HepG2 (cell line): Measurements from ENCODE around the gene ADAMTS16. TPM values are rescaled to one million over a fixed set of nuclear protein-coding genes. Genes with fewer than 3 reads are reported as not detected.

Source experiments
- ATAC-seq: fragments of 200-7000 bp; cut with Tn5 transposase; 3 replicates; pipeline ENCODE4 v1.9.1; 2020; ENCODE audit warnings: mild to moderate bottlenecking, moderate library complexity
- BruUV-seq: library from RNA; stranded (reverse); fragments of 400-500 nt; replicated peaks from 2 replicates; lab custom pipeline; 2021; lab: Mats Ljungman, UMichigan
- CTCF ChIA-PET: fragments of 300-600 bp; formaldehyde crosslinking; extraction: SDS; loops from one replicate; lab custom pipeline; 2021; ENCODE audit warnings: low total read pairs, inconsistent platforms, low intra/inter-chr PET ratio; lab: Yijun Ruan, JAX
- POLR2A ChIA-PET: fragments of 350-600 bp; sonication (Branson Sonifier 250); formaldehyde crosslinking; loops from one replicate; lab custom pipeline; 2020; ENCODE audit warnings: antibody characterized with exemption, inconsistent platforms; lab: Yijun Ruan, JAX
- DNase-seq: peaks from one replicate; pipeline ENCODE4 v3.0.0-alpha.2; 2015; ENCODE audit warnings: low spot score
- FAIRE-seq: peaks from 3 replicates; lab custom pipeline; 2011; peaks lifted over from hg19 to GRCh38; lab: Jason Lieb, UNC
- H2AFZ ChIP-seq: one replicate; pipeline ENCODE4 v1.6.1; 2011; ENCODE audit warnings: low read length, inconsistent platforms
- H3K27ac ChIP-seq: fragments of 300-600 bp; 3 replicates; pipeline ENCODE4 v1.8.0; 2011; ENCODE audit warnings: mixed run types, mild to moderate bottlenecking, mixed read lengths, low read length, inconsistent platforms; ENCODE audit not compliant: insufficient read depth; ENCODE audit errors: extremely low read length
- H3K27me3 ChIP-seq, 2 experiments: fragments of 200-600 bp in 1 of 2; 2 replicates in 1 of 2; 3 replicates in 1 of 2; pipeline versions ENCODE4 v1.6.0 to v1.8.0; 2011; ENCODE audit warnings: low read length in 2 of 2, mild to moderate bottlenecking in 2 of 2, moderate library complexity in 2 of 2, inconsistent platforms in 1 of 2; ENCODE audit not compliant: insufficient read depth in 2 of 2, control insufficient read depth in 1 of 2
- H3K36me3 ChIP-seq, 2 experiments: fragments of 200-600 bp in 1 of 2; replicated peaks in 1 of 2; 2 replicates in 1 of 2; 3 replicates in 1 of 2; pipeline versions ENCODE4 v1.5.1 to v1.8.0; 2011; ENCODE audit warnings: low read length in 2 of 2, inconsistent platforms in 1 of 2; ENCODE audit not compliant: insufficient read depth in 2 of 2, control insufficient read depth in 1 of 2
- H3K4me1 ChIP-seq: 2 replicates; pipeline ENCODE4 v1.5.1; 2012; ENCODE audit warnings: low read length, inconsistent platforms; ENCODE audit not compliant: insufficient read depth
- H3K4me2 ChIP-seq: 2 replicates; pipeline ENCODE4 v1.6.0; 2011; ENCODE audit warnings: low read depth, low read length, inconsistent platforms
- H3K4me3 ChIP-seq, 3 experiments: fragments of 200-600 bp in 1 of 3; sonication (generic), shearing (Covaris generic) in 1 of 3; replicated peaks in 1 of 3; 2 replicates each; pipeline ENCODE4 v1.5.1; 2011 to 2016; ENCODE audit warnings: low read length in 3 of 3, inconsistent platforms in 2 of 3, low read depth in 2 of 3, mild to moderate bottlenecking in 2 of 3, control low read depth in 1 of 3, mixed read lengths in 1 of 3; ENCODE audit not compliant: insufficient read depth in 1 of 3
- H3K79me2 ChIP-seq: one replicate; pipeline ENCODE4 v1.6.1; 2011; ENCODE audit warnings: low read length, inconsistent platforms; ENCODE audit not compliant: insufficient read depth
- H3K9ac ChIP-seq: 2 replicates; pipeline ENCODE4 v1.6.0; 2011; ENCODE audit warnings: mild to moderate bottlenecking, low read depth, low read length, inconsistent platforms; ENCODE audit not compliant: insufficient read depth
- H3K9me3 ChIP-seq: 2 replicates; pipeline ENCODE4 v1.5.1; 2012; ENCODE audit warnings: mild to moderate bottlenecking, low read length
- H4K20me1 ChIP-seq: 2 replicates; pipeline ENCODE4 v1.6.0; 2011; ENCODE audit warnings: inconsistent platforms, mild to moderate bottlenecking, low read length, moderate library complexity; ENCODE audit not compliant: insufficient read depth
- BORCS8-MEF2B ChIP-seq: sonication (generic); formaldehyde crosslinking; IDR thresholded peaks from 2 replicates; pipeline ENCODE4 v1.8.0; 2022; ENCODE audit warnings: mild to moderate bottlenecking, missing genetic modification reagents
- DNMT1 ChIP-seq: sonication (generic); formaldehyde crosslinking; IDR thresholded peaks from 2 replicates; pipeline ENCODE4 v1.5.1; 2020; ENCODE audit warnings: mild to moderate bottlenecking, missing genetic modification reagents
- ELF1 ChIP-seq: sonication (generic); formaldehyde crosslinking; IDR thresholded peaks from 2 replicates; pipeline ENCODE4 v1.4.0; 2020; ENCODE audit warnings: missing genetic modification reagents
- HIVEP1 ChIP-seq: sonication (generic); formaldehyde crosslinking; IDR thresholded peaks from 2 replicates; pipeline ENCODE4 v1.4.0; 2020; ENCODE audit warnings: mild to moderate bottlenecking, missing genetic modification reagents
- HMG20B ChIP-seq: conservative IDR thresholded peaks from 2 replicates; pipeline ENCODE4 v1.6.1; 2016; ENCODE audit warnings: missing genetic modification reagents, missing compliant biosample characterization
- KLF13 ChIP-seq: sonication (generic); formaldehyde crosslinking; IDR thresholded peaks from 2 replicates; pipeline ENCODE4 v1.4.0; 2020; ENCODE audit warnings: mild to moderate bottlenecking, missing genetic modification reagents
- MATR3 ChIP-seq: sonication (generic); formaldehyde crosslinking; IDR thresholded peaks from 2 replicates; pipeline ENCODE4 v1.4.0; 2020; ENCODE audit warnings: missing genetic modification reagents
- RAD51 ChIP-seq: fragments of 450-650 bp; IDR thresholded peaks from 2 replicates; pipeline ENCODE4 v1.6.1; 2016; ENCODE audit warnings: borderline replicate concordance
- THYN1 ChIP-seq: sonication (generic); formaldehyde crosslinking; IDR thresholded peaks from 2 replicates; pipeline ENCODE4 v1.8.1; 2023; ENCODE audit warnings: low read depth, mild to moderate bottlenecking, moderate library complexity, missing genetic modification reagents, borderline replicate concordance
- ZNF121 ChIP-seq: sonication (generic); formaldehyde crosslinking; IDR thresholded peaks from 2 replicates; pipeline ENCODE4 v1.5.0; 2020; ENCODE audit warnings: mild to moderate bottlenecking, missing genetic modification reagents
- ZNF235 ChIP-seq: sonication (generic); formaldehyde crosslinking; IDR thresholded peaks from 2 replicates; pipeline ENCODE4 v1.8.1; 2023; ENCODE audit warnings: mild to moderate bottlenecking, missing genetic modification reagents, borderline replicate concordance
- ZNF556 ChIP-seq: sonication (generic); formaldehyde crosslinking; IDR thresholded peaks from 2 replicates; pipeline ENCODE4 v1.4.0; 2020; ENCODE audit warnings: mild to moderate bottlenecking, missing genetic modification reagents, borderline replicate concordance
- ZNF570 ChIP-seq: sonication (generic); formaldehyde crosslinking; IDR thresholded peaks from 2 replicates; pipeline ENCODE4 v1.4.0; 2020; ENCODE audit warnings: mild to moderate bottlenecking, missing genetic modification reagents, borderline replicate concordance
- ZNF746 ChIP-seq: sonication (generic); formaldehyde crosslinking; IDR thresholded peaks from 2 replicates; pipeline ENCODE4 v1.8.0; 2022; ENCODE audit warnings: mild to moderate bottlenecking, missing genetic modification reagents
- WGBS: methylation state at CpG from one replicate; pipeline ENCODE4 v1.1.6; 2017; ENCODE audit warnings: low lambda C conversion rate; 5-methylcytosine and 5-hydroxymethylcytosine counted together
- in situ Hi-C: cut with HindIII; loops from 2 replicates; pipeline ENCODE4 v1.10.0; 2017; ENCODE audit warnings: low pct_unique_long_range_greater_than_20kb; ENCODE audit not compliant: extremely low pct_ligation_motif_present
- intact Hi-C: fragments of 100-400 bp; cut with micrococcal nuclease; formaldehyde crosslinking; loops from one replicate; pipeline ENCODE4 v1.10.0; 2022; ENCODE audit not compliant: unreplicated experiment
- polyA plus RNA-seq, 8 experiments: library from polyadenylated mRNA; depleted of rRNA in 3 of 8; stranded (reverse) in 7 of 8; unstranded in 1 of 8; fragments of >200 nt; fragmentation: Illumina TruSeq in 4 of 8; extraction: Trizol in 4 of 8; gene quantifications; 2 replicates each; pipeline versions ENCODE4 v1.2.1 to v1.2.3, GENCODE V29; 2011 to 2016; ENCODE audit warnings: low read depth in 4 of 8, missing spikeins in 1 of 8, mixed read lengths in 1 of 8; ENCODE audit not compliant: insufficient read depth in 1 of 8
- total RNA-seq, 5 experiments: library from RNA; depleted of rRNA; stranded (reverse); fragments of >200 nt; fragmentation: Illumina TruSeq; extraction: Trizol; gene quantifications; 2 replicates each; pipeline ENCODE4 v1.2.3, GENCODE V29; 2016; ENCODE audit warnings: low read depth in 1 of 5
- TF ChIP-seq, protein P1 (sequence below): sonication (generic); formaldehyde crosslinking; IDR thresholded peaks from 2 replicates; pipeline ENCODE4 v1.4.0; 2020; ENCODE audit warnings: low read depth, mild to moderate bottlenecking, missing genetic modification reagents
- TF ChIP-seq, protein P2 (sequence below): sonication (generic); formaldehyde crosslinking; IDR thresholded peaks from 2 replicates; pipeline ENCODE4 v1.4.0; 2020; ENCODE audit warnings: missing genetic modification reagents
- TF ChIP-seq, protein P3 (sequence below): sonication (generic); formaldehyde crosslinking; IDR thresholded peaks from 2 replicates; pipeline ENCODE4 v1.4.0; 2020; ENCODE audit warnings: missing genetic modification reagents

The ADAMTS16 gene
- total and polyA plus RNA-seq, 2 of the 13 experiments (the other 11 are each of a cell fraction or from before 2014, with no cell fraction given) = 0.02 to 0.03 TPM

DNA sequence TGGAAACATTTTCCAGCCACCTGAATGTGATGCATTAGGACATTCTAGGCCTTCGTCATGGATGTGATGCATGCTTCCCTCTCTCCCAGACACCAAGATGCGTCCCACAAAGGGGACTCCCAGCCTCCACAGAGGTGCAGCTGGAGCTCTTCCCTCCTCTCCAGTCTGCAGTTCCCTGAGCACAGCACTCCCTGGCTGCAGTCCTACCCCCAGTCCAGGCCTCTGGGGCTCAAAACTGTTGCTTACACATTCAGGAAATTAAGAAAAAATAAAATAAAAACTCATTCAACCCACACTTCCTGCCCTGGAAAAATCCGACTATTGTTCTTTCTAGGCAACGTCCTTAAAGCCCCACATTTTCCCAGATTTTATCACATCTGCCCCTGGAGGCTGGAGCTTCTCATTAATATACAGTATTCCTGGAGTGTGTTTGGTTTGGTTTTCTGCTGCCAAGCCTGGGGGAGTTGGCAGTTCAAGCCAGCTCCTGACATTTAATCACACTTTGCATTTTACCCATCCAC, 204.0 kb downstream of the ADAMTS16 start:
- Histone ChIP-seq H3K36me3 (no peaks in the 10 kb centered on the region), H3K4me1 (peaks cover 19% of the 10 kb centered on the region), H3K9ac (no peak overlapping the region)
- no peak for FAIRE-seq
- TF ChIP-seq ZNF570 (CRISPR knock-in tag) (no peak), MATR3 (CRISPR knock-in tag) (no peak), BORCS8-MEF2B (CRISPR knock-in tag) (no peak)
- TF ChIP-seq, protein P1, sequence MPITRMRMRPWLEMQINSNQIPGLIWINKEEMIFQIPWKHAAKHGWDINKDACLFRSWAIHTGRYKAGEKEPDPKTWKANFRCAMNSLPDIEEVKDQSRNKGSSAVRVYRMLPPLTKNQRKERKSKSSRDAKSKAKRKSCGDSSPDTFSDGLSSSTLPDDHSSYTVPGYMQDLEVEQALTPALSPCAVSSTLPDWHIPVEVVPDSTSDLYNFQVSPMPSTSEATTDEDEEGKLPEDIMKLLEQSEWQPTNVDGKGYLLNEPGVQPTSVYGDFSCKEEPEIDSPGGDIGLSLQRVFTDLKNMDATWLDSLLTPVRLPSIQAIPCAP (CRISPR knock-in tag) = no peak
- TF ChIP-seq, all 625 proteins: peak for 0
- no TSS peak for BruUV-seq
- CTCF ChIA-PET = no interaction called here
- no peak overlapping the region for H3K4me3 ChIP-seq
- no peaks in the 10 kb centered on the region for H3K79me2 ChIP-seq
- no peak for DNase-seq
- in situ Hi-C loops (no loop called here), intact Hi-C loops (no loop called here)
- H3K27ac ChIP-seq = no peak overlapping the region
- H4K20me1 ChIP-seq = no peaks in the 10 kb centered on the region
- no peak overlapping the region for H2AFZ ChIP-seq
- ATAC-seq = no peak
- no peak overlapping the region for H3K4me2 ChIP-seq
- no peaks in the 10 kb centered on the region for H3K9me3 ChIP-seq
- no peaks in the 10 kb centered on the region for H3K27me3 ChIP-seq
- POLR2A ChIA-PET = no interaction called here
- 80% methylated on average over 4 of the region's 4 CpGs for WGBS

DNA sequence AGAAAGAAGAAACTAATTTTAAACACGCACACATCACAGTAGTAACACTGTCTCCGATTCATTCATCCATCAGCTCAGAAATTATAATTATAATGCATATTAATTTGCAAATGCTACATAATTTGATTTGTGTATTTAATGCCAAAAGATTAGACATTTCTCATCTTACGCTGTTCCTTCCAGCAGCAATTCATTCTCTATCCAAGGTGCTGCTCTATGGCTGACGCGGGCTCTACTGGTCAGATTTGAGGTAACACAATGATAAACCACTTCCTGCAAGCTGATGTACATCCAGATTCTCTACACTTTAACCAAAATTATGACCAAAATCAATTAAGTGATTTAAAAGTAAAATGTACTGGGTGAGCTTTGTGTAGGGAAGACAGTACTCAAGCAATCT, 204.5 kb downstream of the ADAMTS16 start:
- no peaks in the 10 kb centered on the region for H3K27me3 ChIP-seq
- BruUV-seq = no TSS peak
- no peaks in the 10 kb centered on the region for H3K79me2 ChIP-seq
- H3K9me3 ChIP-seq = no peaks in the 10 kb centered on the region
- FAIRE-seq = no peak
- ChIA-PET CTCF (no interaction called here), POLR2A (no interaction called here)
- no peak overlapping the region for H3K4me2 ChIP-seq
- in situ Hi-C loops = no loop called here
- no peak overlapping the region for H3K27ac ChIP-seq
- peaks cover 24% of the 10 kb centered on the region for H3K4me1 ChIP-seq
- no peak for DNase-seq
- no peaks in the 10 kb centered on the region for H3K36me3 ChIP-seq
- no peak overlapping the region for H3K9ac ChIP-seq
- H4K20me1 ChIP-seq = no peaks in the 10 kb centered on the region
- no peak overlapping the region for H2AFZ ChIP-seq
- intact Hi-C loops = no loop called here
- ATAC-seq = no peak
- no peak overlapping the region for H3K4me3 ChIP-seq
- 77% methylated on average over 5 of the region's 5 CpGs for WGBS
- TF ChIP-seq, protein P2, sequence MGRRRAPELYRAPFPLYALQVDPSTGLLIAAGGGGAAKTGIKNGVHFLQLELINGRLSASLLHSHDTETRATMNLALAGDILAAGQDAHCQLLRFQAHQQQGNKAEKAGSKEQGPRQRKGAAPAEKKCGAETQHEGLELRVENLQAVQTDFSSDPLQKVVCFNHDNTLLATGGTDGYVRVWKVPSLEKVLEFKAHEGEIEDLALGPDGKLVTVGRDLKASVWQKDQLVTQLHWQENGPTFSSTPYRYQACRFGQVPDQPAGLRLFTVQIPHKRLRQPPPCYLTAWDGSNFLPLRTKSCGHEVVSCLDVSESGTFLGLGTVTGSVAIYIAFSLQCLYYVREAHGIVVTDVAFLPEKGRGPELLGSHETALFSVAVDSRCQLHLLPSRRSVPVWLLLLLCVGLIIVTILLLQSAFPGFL (CRISPR knock-in tag) = no peak
- TF ChIP-seq ELF1 (CRISPR knock-in tag) = no peak
- TF ChIP-seq ZNF556 = no peak
- no peak for TF ChIP-seq ZNF121 (CRISPR knock-in tag)
- no peak for TF ChIP-seq THYN1
- no peak for TF ChIP-seq ZNF746
- TF ChIP-seq KLF13 = no peak
- TF ChIP-seq, protein P3, sequence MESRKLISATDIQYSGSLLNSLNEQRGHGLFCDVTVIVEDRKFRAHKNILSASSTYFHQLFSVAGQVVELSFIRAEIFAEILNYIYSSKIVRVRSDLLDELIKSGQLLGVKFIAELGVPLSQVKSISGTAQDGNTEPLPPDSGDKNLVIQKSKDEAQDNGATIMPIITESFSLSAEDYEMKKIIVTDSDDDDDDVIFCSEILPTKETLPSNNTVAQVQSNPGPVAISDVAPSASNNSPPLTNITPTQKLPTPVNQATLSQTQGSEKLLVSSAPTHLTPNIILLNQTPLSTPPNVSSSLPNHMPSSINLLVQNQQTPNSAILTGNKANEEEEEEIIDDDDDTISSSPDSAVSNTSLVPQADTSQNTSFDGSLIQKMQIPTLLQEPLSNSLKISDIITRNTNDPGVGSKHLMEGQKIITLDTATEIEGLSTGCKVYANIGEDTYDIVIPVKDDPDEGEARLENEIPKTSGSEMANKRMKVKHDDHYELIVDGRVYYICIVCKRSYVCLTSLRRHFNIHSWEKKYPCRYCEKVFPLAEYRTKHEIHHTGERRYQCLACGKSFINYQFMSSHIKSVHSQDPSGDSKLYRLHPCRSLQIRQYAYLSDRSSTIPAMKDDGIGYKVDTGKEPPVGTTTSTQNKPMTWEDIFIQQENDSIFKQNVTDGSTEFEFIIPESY (CRISPR knock-in tag) = no peak
- no peak for TF ChIP-seq HMG20B (CRISPR knock-in tag)
- no peak for TF ChIP-seq ZNF235 (CRISPR knock-in tag)
- TF ChIP-seq RAD51 = no peak
- no peak for TF ChIP-seq HIVEP1 (CRISPR knock-in tag)
- no peak for TF ChIP-seq DNMT1 (CRISPR knock-in tag)
